WTC11 (cell line): ENCODE data around the gene NDUFA6. TPM values are rescaled to one million over a fixed set of nuclear protein-coding genes. Genes with fewer than 3 reads are reported as not detected.

Source experiments
- CBFB ChIP-seq: sonication (generic); formaldehyde crosslinking; IDR thresholded peaks from 2 replicates; pipeline ENCODE4 v1.8.1; 2022; ENCODE audit warnings: mild to moderate bottlenecking, low read depth, missing genetic modification reagents
- ETV6 ChIP-seq: sonication (generic); formaldehyde crosslinking; IDR thresholded peaks from 2 replicates; pipeline ENCODE4 v1.8.1; 2022; ENCODE audit warnings: mild to moderate bottlenecking, missing genetic modification reagents
- NFE2L1 ChIP-seq: sonication (generic); formaldehyde crosslinking; IDR thresholded peaks from 2 replicates; pipeline ENCODE4 v1.8.1; 2023; ENCODE audit warnings: missing genetic modification reagents
- OVOL2 ChIP-seq: fragments of 250-450 bp; sonication (Bioruptor Pico); IDR thresholded peaks from 2 replicates; pipeline ENCODE4 v1.9.0; 2021; ENCODE audit warnings: mild to moderate bottlenecking, borderline replicate concordance
- PRRX2 ChIP-seq: fragments of 250-450 bp; sonication (Bioruptor Pico); IDR thresholded peaks from 2 replicates; pipeline ENCODE4 v1.8.0; 2021; ENCODE audit warnings: mild to moderate bottlenecking
- total RNA-seq: library from RNA; stranded (reverse); gene quantifications from 3 replicates; pipeline ENCODE4 v1.2.3, GENCODE V29; 2021
- TF ChIP-seq, protein P1 (sequence below): sonication (generic); formaldehyde crosslinking; IDR thresholded peaks from 2 replicates; pipeline ENCODE4 v1.8.1; 2023; ENCODE audit warnings: mild to moderate bottlenecking, missing genetic modification reagents
- TF ChIP-seq, protein P2 (sequence below): sonication (generic); formaldehyde crosslinking; IDR thresholded peaks from 2 replicates; pipeline ENCODE4 v1.8.0; 2022; ENCODE audit warnings: mild to moderate bottlenecking, missing genetic modification reagents
- TF ChIP-seq, protein P3 (sequence below): sonication (generic); formaldehyde crosslinking; IDR thresholded peaks from 2 replicates; pipeline ENCODE4 v1.8.0; 2023; ENCODE audit warnings: missing genetic modification reagents, mild to moderate bottlenecking, borderline replicate concordance
- TF ChIP-seq, protein P4 (sequence below): fragments of 250-450 bp; sonication (Bioruptor Pico); IDR thresholded peaks from 2 replicates; pipeline ENCODE4 v1.9.0; 2021; ENCODE audit warnings: moderate library complexity, mild to moderate bottlenecking, inconsistent platforms, borderline replicate concordance
- TF ChIP-seq, protein P5 (sequence below): fragments of 250-450 bp; sonication (Bioruptor Pico); IDR thresholded peaks from 2 replicates; pipeline ENCODE4 v1.9.0; 2021; ENCODE audit warnings: mild to moderate bottlenecking, borderline replicate concordance
- TF ChIP-seq, protein P6 (sequence below): sonication (generic); formaldehyde crosslinking; IDR thresholded peaks from 2 replicates; pipeline ENCODE4 v1.8.1; 2022; ENCODE audit warnings: low read depth, mild to moderate bottlenecking, moderate library complexity, missing genetic modification reagents, borderline replicate concordance
- TF ChIP-seq, protein P7 (sequence below): sonication (generic); formaldehyde crosslinking; IDR thresholded peaks from 2 replicates; pipeline ENCODE4 v1.8.1; 2023; ENCODE audit warnings: mild to moderate bottlenecking, missing genetic modification reagents, moderate library complexity
- TF ChIP-seq, protein P8 (sequence below): sonication (generic); formaldehyde crosslinking; IDR thresholded peaks from 2 replicates; pipeline ENCODE4 v1.8.0; 2022; ENCODE audit warnings: mild to moderate bottlenecking, missing genetic modification reagents
- TF ChIP-seq, protein P9 (sequence below): sonication (generic); formaldehyde crosslinking; IDR thresholded peaks from 2 replicates; pipeline ENCODE4 v1.8.0; 2023; ENCODE audit warnings: mild to moderate bottlenecking, missing genetic modification reagents

Gene NDUFA6
- total RNA-seq, 1 experiment from 2014 or later = 85.9 TPM

DNA sequence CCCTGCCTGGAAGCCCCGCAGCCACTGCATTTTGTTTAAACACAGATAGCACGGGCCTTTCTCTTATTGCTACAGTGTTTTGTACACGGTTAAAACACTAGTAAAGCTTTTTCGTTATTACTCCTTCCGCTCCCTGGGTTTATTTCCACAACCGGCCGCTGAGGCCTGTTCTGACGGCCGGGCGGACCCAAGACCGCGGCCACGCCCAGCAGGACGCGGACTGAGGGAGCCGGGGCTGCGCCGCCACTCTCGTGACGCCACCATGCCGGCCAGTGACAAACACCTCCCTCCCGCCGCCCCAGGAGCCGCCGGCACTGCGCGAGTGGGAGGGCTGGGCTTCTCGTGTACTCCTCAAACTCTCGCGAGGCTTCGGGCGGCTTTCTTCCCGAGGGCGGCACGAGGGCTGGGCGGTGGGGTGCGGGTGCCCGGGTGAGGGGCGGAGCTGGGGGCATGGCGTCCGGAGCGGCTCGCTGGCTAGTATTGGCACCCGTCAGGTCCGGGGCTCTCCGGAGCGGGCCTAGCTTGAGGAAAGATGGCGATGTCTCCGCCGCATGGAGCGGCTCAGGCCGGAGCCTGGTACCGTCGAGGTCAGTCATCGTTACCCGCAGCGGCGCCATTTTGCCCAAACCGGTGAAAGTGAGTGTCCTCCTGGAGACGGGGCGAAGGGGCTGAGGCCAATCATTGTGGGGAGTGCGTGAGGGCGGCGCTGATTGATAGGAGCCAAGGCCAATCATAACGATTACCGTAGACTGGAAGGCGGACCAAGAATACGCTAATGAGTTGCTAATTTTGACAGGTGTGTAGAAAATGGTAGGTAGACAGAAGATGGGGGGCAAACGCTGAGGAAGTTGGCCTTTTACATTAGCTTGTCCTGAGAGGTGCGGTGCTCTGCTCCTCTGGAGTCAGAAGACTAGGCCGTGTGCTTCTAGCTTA is 11.0 kb downstream of the NDUFA6 start, which contains the start of gene SMDT1 (continued):
- TF ChIP-seq, protein P1, sequence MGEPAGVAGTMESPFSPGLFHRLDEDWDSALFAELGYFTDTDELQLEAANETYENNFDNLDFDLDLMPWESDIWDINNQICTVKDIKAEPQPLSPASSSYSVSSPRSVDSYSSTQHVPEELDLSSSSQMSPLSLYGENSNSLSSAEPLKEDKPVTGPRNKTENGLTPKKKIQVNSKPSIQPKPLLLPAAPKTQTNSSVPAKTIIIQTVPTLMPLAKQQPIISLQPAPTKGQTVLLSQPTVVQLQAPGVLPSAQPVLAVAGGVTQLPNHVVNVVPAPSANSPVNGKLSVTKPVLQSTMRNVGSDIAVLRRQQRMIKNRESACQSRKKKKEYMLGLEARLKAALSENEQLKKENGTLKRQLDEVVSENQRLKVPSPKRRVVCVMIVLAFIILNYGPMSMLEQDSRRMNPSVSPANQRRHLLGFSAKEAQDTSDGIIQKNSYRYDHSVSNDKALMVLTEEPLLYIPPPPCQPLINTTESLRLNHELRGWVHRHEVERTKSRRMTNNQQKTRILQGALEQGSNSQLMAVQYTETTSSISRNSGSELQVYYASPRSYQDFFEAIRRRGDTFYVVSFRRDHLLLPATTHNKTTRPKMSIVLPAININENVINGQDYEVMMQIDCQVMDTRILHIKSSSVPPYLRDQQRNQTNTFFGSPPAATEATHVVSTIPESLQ (CRISPR knock-in tag) = no peak
- TF ChIP-seq, protein P2, sequence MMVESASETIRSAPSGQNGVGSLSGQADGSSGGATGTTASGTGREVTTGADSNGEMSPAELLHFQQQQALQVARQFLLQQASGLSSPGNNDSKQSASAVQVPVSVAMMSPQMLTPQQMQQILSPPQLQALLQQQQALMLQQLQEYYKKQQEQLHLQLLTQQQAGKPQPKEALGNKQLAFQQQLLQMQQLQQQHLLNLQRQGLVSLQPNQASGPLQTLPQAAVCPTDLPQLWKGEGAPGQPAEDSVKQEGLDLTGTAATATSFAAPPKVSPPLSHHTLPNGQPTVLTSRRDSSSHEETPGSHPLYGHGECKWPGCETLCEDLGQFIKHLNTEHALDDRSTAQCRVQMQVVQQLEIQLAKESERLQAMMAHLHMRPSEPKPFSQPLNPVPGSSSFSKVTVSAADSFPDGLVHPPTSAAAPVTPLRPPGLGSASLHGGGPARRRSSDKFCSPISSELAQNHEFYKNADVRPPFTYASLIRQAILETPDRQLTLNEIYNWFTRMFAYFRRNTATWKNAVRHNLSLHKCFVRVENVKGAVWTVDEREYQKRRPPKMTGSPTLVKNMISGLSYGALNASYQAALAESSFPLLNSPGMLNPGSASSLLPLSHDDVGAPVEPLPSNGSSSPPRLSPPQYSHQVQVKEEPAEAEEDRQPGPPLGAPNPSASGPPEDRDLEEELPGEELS (CRISPR knock-in tag) = peak; percentile 74; the same call in 1 of the 2 replicates
- TF ChIP-seq, protein P3, sequence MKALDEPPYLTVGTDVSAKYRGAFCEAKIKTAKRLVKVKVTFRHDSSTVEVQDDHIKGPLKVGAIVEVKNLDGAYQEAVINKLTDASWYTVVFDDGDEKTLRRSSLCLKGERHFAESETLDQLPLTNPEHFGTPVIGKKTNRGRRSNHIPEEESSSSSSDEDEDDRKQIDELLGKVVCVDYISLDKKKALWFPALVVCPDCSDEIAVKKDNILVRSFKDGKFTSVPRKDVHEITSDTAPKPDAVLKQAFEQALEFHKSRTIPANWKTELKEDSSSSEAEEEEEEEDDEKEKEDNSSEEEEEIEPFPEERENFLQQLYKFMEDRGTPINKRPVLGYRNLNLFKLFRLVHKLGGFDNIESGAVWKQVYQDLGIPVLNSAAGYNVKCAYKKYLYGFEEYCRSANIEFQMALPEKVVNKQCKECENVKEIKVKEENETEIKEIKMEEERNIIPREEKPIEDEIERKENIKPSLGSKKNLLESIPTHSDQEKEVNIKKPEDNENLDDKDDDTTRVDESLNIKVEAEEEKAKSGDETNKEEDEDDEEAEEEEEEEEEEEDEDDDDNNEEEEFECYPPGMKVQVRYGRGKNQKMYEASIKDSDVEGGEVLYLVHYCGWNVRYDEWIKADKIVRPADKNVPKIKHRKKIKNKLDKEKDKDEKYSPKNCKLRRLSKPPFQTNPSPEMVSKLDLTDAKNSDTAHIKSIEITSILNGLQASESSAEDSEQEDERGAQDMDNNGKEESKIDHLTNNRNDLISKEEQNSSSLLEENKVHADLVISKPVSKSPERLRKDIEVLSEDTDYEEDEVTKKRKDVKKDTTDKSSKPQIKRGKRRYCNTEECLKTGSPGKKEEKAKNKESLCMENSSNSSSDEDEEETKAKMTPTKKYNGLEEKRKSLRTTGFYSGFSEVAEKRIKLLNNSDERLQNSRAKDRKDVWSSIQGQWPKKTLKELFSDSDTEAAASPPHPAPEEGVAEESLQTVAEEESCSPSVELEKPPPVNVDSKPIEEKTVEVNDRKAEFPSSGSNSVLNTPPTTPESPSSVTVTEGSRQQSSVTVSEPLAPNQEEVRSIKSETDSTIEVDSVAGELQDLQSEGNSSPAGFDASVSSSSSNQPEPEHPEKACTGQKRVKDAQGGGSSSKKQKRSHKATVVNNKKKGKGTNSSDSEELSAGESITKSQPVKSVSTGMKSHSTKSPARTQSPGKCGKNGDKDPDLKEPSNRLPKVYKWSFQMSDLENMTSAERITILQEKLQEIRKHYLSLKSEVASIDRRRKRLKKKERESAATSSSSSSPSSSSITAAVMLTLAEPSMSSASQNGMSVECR (CRISPR knock-in tag) = peak; percentile 91
- TF ChIP-seq NFE2L1 (CRISPR knock-in tag) (no peak), CBFB (no peak), PRRX2 (CRISPR knock-in tag) (no peak), ETV6 (CRISPR knock-in tag) (peak; percentile 62), OVOL2 (no peak)
- TF ChIP-seq, protein P4, sequence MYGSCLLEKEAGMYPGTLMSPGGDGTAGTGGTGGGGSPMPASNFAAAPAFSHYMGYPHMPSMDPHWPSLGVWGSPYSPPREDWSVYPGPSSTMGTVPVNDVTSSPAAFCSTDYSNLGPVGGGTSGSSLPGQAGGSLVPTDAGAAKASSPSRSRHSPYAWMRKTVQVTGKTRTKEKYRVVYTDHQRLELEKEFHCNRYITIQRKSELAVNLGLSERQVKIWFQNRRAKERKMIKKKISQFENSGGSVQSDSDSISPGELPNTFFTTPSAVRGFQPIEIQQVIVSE (CRISPR knock-in tag) = no peak
- TF ChIP-seq, protein P5, sequence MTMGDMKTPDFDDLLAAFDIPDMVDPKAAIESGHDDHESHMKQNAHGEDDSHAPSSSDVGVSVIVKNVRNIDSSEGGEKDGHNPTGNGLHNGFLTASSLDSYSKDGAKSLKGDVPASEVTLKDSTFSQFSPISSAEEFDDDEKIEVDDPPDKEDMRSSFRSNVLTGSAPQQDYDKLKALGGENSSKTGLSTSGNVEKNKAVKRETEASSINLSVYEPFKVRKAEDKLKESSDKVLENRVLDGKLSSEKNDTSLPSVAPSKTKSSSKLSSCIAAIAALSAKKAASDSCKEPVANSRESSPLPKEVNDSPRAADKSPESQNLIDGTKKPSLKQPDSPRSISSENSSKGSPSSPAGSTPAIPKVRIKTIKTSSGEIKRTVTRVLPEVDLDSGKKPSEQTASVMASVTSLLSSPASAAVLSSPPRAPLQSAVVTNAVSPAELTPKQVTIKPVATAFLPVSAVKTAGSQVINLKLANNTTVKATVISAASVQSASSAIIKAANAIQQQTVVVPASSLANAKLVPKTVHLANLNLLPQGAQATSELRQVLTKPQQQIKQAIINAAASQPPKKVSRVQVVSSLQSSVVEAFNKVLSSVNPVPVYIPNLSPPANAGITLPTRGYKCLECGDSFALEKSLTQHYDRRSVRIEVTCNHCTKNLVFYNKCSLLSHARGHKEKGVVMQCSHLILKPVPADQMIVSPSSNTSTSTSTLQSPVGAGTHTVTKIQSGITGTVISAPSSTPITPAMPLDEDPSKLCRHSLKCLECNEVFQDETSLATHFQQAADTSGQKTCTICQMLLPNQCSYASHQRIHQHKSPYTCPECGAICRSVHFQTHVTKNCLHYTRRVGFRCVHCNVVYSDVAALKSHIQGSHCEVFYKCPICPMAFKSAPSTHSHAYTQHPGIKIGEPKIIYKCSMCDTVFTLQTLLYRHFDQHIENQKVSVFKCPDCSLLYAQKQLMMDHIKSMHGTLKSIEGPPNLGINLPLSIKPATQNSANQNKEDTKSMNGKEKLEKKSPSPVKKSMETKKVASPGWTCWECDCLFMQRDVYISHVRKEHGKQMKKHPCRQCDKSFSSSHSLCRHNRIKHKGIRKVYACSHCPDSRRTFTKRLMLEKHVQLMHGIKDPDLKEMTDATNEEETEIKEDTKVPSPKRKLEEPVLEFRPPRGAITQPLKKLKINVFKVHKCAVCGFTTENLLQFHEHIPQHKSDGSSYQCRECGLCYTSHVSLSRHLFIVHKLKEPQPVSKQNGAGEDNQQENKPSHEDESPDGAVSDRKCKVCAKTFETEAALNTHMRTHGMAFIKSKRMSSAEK (CRISPR knock-in tag) = no peak
- TF ChIP-seq, protein P6, sequence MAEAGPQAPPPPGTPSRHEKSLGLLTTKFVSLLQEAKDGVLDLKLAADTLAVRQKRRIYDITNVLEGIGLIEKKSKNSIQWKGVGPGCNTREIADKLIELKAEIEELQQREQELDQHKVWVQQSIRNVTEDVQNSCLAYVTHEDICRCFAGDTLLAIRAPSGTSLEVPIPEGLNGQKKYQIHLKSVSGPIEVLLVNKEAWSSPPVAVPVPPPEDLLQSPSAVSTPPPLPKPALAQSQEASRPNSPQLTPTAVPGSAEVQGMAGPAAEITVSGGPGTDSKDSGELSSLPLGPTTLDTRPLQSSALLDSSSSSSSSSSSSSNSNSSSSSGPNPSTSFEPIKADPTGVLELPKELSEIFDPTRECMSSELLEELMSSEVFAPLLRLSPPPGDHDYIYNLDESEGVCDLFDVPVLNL = no peak
- TF ChIP-seq, protein P7, sequence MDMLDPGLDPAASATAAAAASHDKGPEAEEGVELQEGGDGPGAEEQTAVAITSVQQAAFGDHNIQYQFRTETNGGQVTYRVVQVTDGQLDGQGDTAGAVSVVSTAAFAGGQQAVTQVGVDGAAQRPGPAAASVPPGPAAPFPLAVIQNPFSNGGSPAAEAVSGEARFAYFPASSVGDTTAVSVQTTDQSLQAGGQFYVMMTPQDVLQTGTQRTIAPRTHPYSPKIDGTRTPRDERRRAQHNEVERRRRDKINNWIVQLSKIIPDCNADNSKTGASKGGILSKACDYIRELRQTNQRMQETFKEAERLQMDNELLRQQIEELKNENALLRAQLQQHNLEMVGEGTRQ (CRISPR knock-in tag) = 0 out of 2 replicates have a peak, but pooled peaks have one; percentile 27
- TF ChIP-seq, protein P8, sequence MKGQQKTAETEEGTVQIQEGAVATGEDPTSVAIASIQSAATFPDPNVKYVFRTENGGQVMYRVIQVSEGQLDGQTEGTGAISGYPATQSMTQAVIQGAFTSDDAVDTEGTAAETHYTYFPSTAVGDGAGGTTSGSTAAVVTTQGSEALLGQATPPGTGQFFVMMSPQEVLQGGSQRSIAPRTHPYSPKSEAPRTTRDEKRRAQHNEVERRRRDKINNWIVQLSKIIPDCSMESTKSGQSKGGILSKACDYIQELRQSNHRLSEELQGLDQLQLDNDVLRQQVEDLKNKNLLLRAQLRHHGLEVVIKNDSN (CRISPR knock-in tag) = peak; percentile 56
- TF ChIP-seq, protein P9, sequence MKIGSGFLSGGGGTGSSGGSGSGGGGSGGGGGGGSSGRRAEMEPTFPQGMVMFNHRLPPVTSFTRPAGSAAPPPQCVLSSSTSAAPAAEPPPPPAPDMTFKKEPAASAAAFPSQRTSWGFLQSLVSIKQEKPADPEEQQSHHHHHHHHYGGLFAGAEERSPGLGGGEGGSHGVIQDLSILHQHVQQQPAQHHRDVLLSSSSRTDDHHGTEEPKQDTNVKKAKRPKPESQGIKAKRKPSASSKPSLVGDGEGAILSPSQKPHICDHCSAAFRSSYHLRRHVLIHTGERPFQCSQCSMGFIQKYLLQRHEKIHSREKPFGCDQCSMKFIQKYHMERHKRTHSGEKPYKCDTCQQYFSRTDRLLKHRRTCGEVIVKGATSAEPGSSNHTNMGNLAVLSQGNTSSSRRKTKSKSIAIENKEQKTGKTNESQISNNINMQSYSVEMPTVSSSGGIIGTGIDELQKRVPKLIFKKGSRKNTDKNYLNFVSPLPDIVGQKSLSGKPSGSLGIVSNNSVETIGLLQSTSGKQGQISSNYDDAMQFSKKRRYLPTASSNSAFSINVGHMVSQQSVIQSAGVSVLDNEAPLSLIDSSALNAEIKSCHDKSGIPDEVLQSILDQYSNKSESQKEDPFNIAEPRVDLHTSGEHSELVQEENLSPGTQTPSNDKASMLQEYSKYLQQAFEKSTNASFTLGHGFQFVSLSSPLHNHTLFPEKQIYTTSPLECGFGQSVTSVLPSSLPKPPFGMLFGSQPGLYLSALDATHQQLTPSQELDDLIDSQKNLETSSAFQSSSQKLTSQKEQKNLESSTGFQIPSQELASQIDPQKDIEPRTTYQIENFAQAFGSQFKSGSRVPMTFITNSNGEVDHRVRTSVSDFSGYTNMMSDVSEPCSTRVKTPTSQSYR (CRISPR knock-in tag) = peak; percentile 30; the same call in 1 of the 2 replicates
